HuH-7 (cell line): ENCODE data around the gene WDFY3.
"Not testable (repeated sequence)": the region's sequence is repeated elsewhere in the genome, so short reads cannot be mapped to it uniquely, and the experiment has no call there.

Experiments
- DNase-seq: peaks from one replicate; pipeline ENCODE4 v3.0.0; 2011; ENCODE audit warnings: low spot score

The WDFY3 gene

DNA sequence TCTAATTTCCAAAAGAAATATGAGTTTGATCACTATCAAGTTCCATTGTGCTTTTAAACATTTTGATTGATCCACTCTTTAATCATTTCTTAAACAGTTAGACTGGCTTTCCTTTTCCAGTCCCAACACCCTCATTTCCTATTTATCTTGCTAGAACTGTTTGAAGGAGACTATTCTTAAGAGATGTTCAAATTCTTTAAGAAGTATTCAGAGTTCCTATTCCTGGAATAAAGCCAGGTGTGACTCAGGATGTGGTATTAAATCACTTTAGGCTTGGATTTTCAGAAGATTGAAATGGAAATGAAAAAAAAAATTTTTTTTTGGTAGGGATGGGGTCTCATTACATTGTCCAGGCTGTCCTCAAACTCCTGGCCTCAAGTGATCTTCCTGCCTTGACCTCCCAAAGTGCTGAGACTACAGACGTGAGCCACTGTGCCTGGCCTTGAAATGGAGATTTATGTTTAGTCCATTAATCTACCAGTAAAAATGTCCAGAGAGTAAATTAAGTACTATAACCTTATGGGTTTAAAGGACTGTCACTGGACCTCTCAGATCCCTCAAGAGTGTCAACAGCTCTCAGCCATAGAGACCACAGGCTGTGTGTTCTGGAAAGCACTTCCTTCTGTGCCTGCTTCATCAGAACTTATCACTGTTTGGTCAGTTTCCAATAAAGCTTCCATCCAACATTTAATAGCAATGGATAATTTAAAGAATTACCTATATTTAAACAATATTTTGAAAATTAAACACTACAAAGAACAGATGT, 292.8 kb downstream of the WDFY3 start:
- DNase-seq: no peak

DNA sequence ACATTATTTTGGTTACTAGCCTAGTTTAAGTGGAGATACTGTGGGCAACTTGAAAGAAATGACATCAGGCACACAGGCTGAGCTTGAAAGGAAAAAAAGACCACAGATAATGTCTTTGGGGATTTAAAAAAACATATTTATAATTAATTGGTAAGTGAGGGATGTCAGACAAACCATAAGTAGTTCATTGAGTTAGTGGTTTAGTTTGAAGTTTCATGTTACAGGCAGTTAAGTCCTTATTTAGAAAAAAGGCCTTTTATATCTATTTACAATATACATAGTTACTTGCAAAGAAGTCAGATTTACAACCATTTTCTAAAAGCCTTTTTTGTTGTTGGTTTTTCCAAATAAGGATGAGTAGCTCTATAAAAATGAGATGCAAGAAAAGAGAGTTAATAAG, 294.3 kb downstream of the WDFY3 start:
- DNase-seq: no peak

DNA sequence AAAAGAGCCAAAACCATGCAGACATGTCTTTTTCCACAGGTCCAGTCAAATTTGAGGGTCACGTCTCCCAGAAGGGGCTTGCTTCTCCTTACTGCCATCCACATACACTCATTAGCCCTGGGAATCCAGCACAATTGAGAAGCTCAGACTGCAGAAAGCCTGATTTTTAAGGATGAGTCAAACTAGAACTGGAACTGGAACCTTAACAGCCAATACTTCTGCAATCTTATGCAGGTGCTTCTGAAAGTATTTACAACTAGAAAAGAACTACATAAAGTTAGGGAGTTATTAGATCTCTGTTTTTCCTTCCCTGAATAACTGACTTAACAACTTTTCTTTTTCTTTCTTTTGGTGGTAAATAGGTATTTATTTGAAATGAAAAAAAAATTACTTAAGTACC, 297.3 kb downstream of the WDFY3 start:
- no peak for DNase-seq

DNA sequence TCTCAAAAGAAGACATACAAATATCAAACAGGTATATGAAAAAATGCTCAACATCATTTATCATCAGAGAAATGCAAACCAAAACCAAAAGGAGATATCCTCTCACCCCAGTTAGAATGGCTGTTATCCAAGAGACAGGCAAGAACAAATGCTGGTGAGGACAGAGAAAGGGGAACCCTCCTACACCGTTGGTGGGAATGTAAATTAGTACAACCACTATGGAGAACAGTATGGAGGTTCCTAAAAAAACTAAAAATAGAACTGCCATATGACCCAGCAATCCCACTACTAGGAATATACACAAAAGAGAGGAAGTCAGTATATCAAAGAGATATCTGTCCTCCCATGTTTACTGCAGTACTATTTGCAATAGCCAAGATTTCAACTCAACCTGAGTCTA, 300.1 kb downstream of the WDFY3 start:
- DNase-seq: no peak

DNA sequence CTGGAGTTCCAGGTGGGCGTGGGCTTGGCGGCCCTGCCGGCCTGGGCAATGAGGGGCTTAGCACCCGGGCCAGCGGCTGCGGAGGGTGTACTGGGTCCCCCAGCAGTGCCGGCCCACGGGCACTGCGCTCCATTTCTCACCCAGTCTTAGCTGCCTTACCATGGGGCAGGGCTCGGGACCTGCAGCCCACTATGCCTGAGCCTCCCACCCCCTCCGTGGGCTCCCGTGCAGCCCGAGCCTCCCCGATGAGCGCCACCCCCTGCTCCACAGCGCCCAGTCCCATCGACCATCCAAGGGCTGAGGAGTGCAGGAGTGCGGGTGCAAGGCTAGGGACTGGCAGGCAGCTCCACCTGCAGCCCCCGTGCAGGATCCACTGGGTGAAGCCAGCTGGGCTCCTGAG, 301.7 kb downstream of the WDFY3 start:
- not testable (repeated sequence) for DNase-seq

DNA sequence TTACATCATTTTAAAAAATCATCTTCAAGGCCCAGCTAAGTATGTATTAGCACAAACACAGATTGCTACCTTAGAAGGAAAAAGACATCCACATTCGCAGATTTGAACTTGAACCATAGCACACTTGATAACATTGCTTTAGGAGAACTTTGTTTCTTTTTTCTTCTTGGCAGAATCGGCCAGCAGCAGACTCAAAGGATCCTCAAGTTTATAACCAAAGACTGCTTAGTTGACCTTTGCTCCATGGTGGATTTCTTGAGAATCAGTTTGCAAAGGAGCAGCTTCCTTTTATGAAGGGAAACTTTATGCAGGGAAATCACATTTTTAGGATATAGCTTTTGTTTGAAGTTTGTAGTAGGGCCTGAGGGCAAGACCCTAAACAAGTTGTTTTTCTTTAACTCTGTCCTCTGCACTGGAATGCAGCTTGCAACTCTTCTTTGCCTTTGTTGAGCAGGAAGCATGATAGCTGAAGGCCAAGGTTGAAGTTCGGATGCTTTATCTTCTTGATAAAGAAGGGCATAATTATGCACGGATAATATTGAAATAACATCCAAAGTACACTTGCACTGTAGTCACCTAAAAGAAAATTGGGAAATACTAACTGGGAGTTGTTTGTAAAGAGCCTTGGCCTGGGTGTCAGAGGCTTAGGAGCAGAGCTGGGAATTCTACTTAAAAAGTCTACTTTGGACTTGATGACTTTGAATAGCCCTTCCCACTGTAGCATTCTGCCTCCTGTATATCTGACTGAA, 305.1 kb downstream of the WDFY3 start:
- peak; percentile 19 for DNase-seq

DNA sequence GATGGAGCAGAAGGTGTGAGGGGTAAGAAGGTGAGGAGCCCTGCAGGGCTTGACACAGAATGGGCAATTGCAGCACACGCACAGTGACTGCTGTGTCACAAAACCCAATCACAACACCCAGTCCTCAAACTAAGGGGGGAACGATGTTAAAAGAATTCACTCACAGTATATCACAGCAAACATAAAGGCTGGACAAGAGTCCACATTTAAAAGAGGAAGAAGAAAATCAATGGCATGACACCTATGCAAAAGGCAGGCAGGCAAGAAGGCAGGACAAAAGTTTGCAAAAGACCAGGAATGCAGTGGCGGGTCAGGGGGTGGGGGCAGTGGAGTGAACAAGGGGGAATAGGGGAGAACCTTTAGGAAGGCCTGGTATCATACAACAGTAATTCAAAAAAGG, 305.9 kb downstream of the WDFY3 start:
- DNase-seq: no peak

DNA sequence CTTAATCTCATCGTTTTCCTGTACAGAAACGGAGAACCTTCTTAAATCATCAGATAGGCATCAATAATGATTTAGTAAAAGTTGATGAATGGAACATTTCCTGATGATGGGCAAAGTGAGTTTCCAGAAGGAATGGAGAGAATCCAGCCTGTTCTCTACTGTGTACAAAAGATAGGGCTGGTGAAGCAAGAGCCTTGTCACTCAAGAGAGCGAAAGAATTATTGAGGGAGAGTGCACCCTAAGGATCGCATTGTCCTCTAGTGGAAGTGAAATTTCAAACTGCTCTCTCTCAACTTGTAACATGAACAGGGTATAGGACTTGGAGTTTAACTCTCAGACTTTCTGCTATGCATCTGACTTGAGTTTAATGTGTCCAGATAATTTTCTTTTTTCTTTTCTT, 314.0 kb downstream of the WDFY3 start:
- DNase-seq: no peak

DNA sequence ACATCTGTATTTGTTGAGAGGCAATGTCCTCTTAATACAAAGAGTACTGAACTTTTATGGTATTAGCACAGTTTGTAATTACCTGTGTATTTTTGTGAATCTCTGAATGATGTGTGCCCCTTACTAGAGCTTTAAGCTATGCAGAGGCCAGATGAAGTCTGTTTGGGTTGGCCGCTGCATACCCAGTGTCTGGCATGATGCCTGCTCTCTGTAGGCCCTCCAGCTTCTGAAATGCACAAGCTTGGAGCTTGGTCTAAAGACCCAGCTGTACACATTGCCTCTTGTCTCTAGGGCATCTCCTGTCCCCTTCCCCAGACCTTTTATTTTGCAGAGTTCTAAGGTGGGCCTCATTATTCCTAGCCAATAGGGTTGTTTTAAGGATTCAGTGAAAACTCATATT, 315.0 kb downstream of the WDFY3 start:
- DNase-seq: no peak

DNA sequence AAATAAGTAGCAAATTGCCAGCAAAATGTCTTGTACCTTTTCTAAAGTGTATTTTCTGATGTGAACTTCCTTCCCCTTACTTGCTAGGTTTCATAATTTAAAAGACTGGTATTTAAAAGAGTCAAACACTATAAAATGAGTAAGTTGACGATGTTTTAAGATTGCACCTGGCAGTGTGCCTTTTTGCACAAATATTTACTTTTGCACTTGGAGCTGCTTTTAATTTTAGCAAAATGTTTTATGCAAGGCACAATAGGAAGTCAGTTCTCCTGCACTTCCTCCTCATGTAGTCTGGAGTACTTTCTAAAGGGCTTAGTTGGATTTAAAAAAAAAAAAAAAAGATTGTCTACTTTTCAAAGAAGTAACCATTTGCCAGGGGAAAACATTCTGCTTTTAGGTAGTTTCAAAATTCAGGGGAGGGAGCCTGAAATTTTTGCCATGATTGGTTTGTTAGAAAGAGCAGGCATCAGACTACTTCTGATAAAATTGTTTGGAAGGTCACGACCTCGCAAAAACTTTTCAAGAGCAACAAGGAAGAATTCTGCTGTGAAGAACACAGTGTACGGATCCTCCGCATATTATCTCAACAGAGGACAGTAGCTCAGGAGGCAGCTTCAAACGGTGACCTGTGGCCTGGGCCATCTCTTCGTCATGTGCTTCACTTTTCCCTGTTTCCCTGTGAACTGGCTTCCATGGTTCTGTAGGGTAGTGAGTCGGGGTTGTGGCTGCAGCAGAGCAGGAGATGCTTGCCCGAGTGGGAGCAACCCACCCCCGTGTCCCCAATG, 317.4 kb downstream of the WDFY3 start:
- no peak for DNase-seq

DNA sequence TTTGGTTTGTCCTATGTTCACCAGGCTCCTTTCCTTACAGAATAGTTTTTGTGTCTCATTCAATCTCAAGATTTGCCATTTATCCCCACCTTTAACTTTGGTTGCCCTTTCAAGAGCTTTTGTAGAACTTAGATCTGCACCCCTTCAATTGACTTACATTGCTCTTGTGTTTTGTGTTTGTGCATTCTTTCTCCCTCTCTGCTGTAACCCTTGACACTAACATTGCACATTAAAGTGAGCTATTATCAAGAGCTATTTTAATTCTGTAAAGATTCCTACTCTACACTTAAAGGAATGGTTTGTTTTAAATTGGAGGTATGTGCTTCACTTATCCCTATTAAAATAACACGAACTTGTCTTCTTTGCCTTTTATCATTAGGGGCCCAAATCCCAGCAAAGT, 318.3 kb downstream of the WDFY3 start:
- no peak for DNase-seq

DNA sequence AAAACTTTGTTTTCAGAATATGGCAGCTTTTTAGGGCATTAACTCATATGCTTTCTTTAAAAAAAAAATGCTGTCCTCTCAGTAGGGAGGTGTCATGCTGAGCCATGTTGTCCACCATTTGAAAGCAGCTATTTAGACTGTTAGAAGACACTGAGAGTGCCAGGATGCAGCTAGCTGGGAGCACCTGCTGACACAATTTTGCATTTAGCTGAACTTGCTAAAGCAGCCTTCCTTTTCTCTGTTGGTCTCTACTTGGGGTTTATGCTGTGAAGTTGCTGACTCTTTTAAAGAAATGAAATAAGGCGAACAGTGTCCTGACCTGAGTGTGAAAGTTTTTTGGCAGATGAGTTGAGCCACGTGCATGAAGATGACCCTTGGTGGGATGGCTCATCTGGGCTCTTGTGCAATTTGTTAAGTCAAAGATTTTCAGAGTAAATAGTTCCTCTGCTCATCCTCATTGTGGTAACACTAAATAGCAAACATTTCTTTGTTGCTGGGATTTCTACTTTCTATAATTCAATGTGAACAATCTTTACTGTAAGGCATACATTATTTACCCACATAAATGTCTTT, 319.1 kb downstream of the WDFY3 start:
- DNase-seq: no peak

DNA sequence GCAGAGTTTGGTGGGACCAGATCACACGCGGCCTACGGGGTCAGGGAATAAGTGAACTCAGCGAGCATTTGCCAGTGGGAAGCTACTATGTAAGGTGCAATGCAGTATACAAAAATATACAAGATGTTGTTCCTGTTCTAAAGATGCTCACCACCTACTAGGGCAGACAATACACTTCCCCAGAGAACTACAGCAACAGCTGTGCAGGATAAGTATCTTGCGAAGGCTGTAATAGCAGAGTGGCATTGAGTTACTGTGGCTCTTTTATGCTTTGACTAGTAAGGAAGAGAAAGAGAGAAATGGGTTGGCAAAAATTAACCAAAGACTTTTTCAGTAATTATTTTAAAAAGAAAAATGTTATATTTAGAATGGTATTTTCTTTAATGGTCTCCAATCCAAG, 322.4 kb downstream of the WDFY3 start:
- DNase-seq: no peak

DNA sequence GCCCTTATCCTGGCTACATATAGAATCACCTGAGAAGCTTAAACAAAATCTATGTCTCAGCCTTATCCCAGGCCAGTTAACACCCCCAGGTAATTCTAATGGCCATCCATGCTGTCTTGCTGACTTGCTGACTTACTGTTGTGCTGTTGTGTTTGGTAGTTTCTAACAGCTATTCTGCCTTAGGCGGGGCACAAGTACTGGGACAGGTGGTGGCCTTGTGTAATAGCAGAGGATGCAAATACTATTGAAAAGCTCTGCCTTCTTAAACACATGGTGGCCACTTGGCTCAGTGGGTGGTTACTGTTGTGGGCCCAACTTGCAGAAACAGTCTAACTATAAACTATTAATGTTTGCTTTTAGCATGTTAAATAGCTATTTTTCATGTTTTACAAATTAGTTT, 327.3 kb downstream of the WDFY3 start:
- no peak for DNase-seq

DNA sequence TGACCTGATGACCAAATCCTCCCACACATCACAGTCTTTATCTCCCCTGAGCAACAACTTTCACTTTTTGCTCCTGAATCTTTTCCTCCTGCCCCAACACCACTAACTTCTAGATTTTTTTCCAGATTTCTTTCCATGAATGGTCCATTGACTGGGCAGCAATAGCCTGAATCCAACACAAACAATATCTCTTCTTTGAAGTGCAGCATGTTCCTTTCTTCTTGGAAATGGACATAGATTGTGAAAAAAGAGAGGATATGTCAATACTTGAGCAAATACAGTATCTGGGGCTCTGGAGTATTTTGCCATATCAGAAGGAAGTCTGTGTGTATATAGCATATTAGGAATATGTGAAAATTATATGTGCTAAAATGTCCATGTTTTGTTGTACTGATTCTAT, 328.4 kb downstream of the WDFY3 start:
- no peak for DNase-seq

DNA sequence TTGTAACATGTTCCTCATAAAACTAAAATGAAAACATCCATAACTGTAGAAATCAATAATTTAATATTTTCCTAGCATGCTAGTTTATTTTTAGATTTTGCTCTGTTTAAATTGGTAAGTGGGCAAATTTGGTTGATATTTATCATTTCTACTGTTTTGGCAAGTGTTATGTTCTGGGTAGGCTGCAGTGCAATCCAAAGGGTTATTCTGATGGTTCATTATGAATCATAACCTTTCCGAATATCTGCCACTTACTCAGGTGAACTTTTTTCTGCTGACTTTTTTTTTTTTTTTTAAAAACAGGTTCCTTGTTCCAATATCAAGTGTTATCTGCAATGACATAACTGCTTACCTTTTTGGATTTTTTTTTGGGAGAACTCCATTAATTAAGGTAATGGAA, 331.5 kb downstream of the WDFY3 start:
- no peak for DNase-seq

DNA sequence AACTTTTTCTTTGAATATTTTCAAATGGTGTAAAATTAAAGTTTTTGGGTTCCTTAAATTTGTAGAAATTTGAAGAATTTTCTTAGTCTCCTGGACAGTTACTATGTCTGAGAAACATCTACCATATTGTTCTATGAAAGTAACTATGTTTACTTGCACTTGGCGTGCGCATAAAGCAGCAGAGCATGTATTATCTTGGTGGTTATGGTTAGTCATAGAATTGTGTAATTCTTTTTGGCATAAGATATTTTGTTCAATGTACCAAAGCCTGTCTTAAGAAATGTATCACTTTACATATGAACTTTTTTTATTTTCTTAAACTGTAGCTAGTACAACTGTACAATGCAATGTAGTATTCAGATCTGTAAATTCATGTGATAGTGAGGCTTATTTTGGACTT, 334.4 kb downstream of the WDFY3 start:
- DNase-seq: no peak

DNA sequence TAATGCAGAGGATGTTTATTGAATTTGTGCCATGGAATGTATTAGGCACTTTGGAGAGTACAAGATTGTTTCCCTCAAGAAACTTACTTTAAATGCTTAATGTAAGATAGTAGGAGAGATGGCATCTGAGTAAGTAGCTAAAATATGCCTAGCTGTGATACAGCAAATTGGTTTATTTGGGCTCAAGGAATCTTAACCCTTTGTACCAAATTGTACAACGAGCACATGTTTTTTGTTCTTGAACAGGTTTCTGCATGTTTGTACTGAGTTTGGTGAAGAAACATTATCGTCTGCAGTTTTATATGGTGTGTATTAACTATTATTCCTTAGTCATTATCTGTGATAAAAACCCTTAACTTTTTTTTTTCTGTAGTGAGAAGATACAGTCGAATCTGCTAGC, 334.9 kb downstream of the WDFY3 start:
- no peak for DNase-seq

DNA sequence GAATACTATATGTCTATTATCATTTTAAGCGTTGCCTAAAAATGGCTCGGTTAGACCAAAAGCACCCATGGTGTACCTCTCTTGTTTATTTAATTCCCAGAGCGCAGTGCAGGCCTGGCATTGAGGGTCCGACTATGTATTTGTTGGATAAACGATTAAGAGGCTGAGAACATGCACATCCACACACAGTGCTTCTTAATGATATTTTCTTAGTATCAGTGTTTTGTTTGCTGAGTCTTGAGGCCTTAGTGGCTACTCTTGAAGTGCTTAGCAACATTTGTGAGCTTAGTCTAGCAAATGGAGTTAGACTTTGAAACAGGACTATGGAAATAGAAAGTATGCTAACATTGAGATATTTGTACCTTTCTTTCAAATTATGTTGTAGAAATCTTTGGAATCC, 339.8 kb downstream of the WDFY3 start:
- no peak for DNase-seq

DNA sequence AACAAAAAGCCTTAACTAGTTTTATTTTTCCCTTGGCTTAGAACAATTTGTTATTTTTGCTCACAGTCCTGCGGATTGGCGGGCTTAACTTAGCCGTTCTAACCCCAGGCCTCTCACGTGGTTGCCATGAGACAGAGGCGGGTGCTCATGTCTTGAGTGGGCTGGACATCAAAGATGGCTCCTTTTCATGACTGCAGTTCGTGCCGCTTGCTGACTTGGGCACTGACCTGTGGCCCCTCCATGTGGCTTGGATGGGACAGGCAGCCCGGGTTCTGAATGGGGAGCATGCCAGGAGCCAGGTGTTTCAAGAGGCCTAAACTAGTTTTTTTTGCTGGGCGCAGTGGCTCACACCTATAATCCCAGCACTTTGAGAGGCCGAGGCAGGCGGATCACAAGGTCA, 342.8 kb downstream of the WDFY3 start:
- no peak for DNase-seq

DNA sequence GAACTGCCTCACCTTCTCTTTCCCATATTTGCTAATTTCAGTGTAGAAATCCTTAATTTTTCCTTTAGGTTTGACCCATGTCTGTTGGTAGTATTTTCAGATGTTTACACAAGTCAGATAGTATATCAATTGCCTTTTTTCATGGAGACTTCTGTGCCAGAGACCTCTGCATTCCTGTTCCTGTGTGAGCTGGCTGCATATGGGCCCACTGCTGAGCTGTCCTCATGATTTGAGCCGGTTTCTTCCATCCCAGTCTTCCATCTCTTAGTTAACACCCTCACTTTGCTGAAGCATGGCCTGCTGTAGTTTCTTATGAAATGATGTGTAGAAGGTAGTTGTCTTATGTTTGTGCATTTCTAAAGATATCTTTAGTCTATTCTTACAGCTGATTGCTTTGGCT, 343.5 kb downstream of the WDFY3 start:
- DNase-seq: no peak
